CD4-positive, alpha-beta memory T cell (primary cell): ENCODE measurements around the gene SERPINE3. TPM values are rescaled to one million over a fixed set of nuclear protein-coding genes. Genes with fewer than 3 reads are reported as not detected.

Experiments used
- CTCF ChIA-PET: fragments of 350-600 bp; sonication (Branson Sonifier 250); formaldehyde crosslinking; loops from one replicate; lab custom pipeline; 2021; ENCODE audit warnings: inconsistent platforms; ENCODE audit not compliant: partially characterized antibody; lab: Charles Lee
- POLR2A ChIA-PET: fragments of 350-600 bp; sonication (Branson Sonifier 250); formaldehyde crosslinking; loops from one replicate; lab custom pipeline; 2021; ENCODE audit not compliant: partially characterized antibody; lab: Charles Lee
- DNase-seq, 5 donors: peaks; one replicate each; pipeline versions ENCODE4 v3.0.0 to v3.0.0-alpha.2; 2020 to 2022; ENCODE audit warnings: mixed read lengths in 1 of 5
- H3K27ac ChIP-seq: one replicate; pipeline ENCODE4 v1.7.0; 2013; ENCODE audit warnings: low read depth, low read length
- H3K27me3 ChIP-seq: 2 replicates; pipeline ENCODE4 v1.7.0; 2013; ENCODE audit warnings: mild to moderate bottlenecking, low read length, moderate library complexity; ENCODE audit not compliant: insufficient read depth
- H3K36me3 ChIP-seq: 2 replicates; pipeline ENCODE4 v1.7.0; 2013; ENCODE audit warnings: mild to moderate bottlenecking, low read length, moderate library complexity; ENCODE audit not compliant: insufficient read depth
- H3K4me1 ChIP-seq: 2 replicates; pipeline ENCODE4 v1.7.0; 2013; ENCODE audit warnings: mild to moderate bottlenecking, low read length, moderate library complexity; ENCODE audit not compliant: insufficient read depth
- H3K4me3 ChIP-seq, 2 donors: one replicate each; pipeline ENCODE4 v1.7.0; 2013; ENCODE audit warnings: low read length in 2 of 2, mild to moderate bottlenecking in 1 of 2
- H3K9me3 ChIP-seq, 2 donors: one replicate each; pipeline ENCODE4 v1.7.0; 2013; ENCODE audit warnings: low read length in 2 of 2, control low read depth in 1 of 2; ENCODE audit not compliant: control insufficient read depth in 1 of 2
- H3K27ac Mint-ChIP-seq, 7 donors: one replicate each; pipeline ENCODE4 v1.8.0; 2020 to 2021; ENCODE audit warnings: mixed read lengths in 7 of 7, mild to moderate bottlenecking in 6 of 7, inconsistent platforms in 3 of 7, moderate library complexity in 3 of 7
- H3K27me3 Mint-ChIP-seq, 2 donors: one replicate each; pipeline ENCODE4 v1.8.0; 2020 to 2021; ENCODE audit warnings: mixed read lengths in 2 of 2
- H3K36me3 Mint-ChIP-seq, 2 donors: one replicate each; pipeline ENCODE4 v1.8.0; 2020 to 2021; ENCODE audit warnings: mixed read lengths in 2 of 2, inconsistent platforms in 1 of 2, mild to moderate bottlenecking in 1 of 2
- H3K4me1 Mint-ChIP-seq, 4 donors: one replicate each; pipeline ENCODE4 v1.8.0; 2020 to 2021; ENCODE audit warnings: mixed read lengths in 4 of 4, mild to moderate bottlenecking in 1 of 4
- H3K4me3 Mint-ChIP-seq, 8 donors: one replicate each; pipeline ENCODE4 v1.8.0; 2020 to 2021; ENCODE audit warnings: mixed read lengths in 8 of 8, mild to moderate bottlenecking in 7 of 8, moderate library complexity in 6 of 8, inconsistent platforms in 3 of 8
- H3K9me3 Mint-ChIP-seq, 8 donors: one replicate each; pipeline ENCODE4 v1.8.0; 2020 to 2021; ENCODE audit warnings: mixed read lengths in 8 of 8, mild to moderate bottlenecking in 5 of 8, inconsistent platforms in 3 of 8, moderate library complexity in 1 of 8
- intact Hi-C: fragments of 100-400 bp; cut with micrococcal nuclease; formaldehyde crosslinking; loops from one replicate; pipeline ENCODE4 v1.15.1; 2023
- polyA plus RNA-seq, 2 donors: library from polyadenylated mRNA; unstranded; fragments of 300-500 nt; fragmentation: Illumina TruSeq; gene quantifications; one replicate each; pipeline ENCODE4 v1.2.3, GENCODE V29; 2021
- total RNA-seq, 2 experiments: library from RNA; stranded (reverse); gene quantifications; one replicate each; pipeline ENCODE4 v1.2.3, GENCODE V29; 2021

Gene SERPINE3
- total and polyA plus RNA-seq, 4 experiments from 2014 or later, result not detected

DNA sequence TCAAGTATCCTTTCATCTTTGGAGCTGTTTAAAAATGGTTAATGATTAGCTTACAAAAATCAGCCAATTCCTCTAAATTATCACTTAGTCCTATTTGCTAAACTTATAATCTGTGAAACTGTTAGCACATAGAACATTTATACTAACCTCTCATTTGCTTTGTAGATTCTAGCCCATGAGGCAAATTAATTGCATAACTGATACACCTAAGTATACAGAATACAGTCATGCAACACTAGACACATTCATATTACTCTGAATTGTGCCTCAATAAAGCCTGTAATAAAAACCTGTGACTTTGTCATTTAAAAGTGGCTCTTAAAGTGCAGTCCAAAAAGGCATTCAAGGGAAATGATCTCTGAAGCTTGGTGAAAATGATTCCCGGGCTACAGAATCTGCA lies 21.0 kb downstream of the SERPINE3 start:
- intact Hi-C loops, result no loop called here
- POLR2A ChIA-PET, result interaction anchor here (0.6 kb wide), 1 partner anchor 93 kb away, joined by 3 read pairs; the partner anchor contains the start of gene INTS6
- no peak overlapping the region for H3K27ac Mint-ChIP-seq
- no peak for DNase-seq
- H3K27me3 ChIP-seq, result no peaks in the 10 kb centered on the region
- H3K27me3 Mint-ChIP-seq, result no peaks in the 10 kb centered on the region
- H3K4me3 ChIP-seq, result no peak overlapping the region
- H3K4me3 Mint-ChIP-seq, result no peak overlapping the region
- no peaks in the 10 kb centered on the region for H3K9me3 Mint-ChIP-seq
- no peaks in the 10 kb centered on the region for H3K4me1 Mint-ChIP-seq
- peaks cover 18 to 21% of the 10 kb centered on the region in 2 donors for H3K36me3 Mint-ChIP-seq
- H3K4me1 ChIP-seq, result no peaks in the 10 kb centered on the region
- H3K36me3 ChIP-seq, result peaks cover 6% of the 10 kb centered on the region
- CTCF ChIA-PET, result interaction anchor here (1.1 kb wide), 1 partner anchor 14 kb away, joined by 3 read pairs; no protein-coding TSS in a partner anchor
- no peak overlapping the region for H3K27ac ChIP-seq
- no peaks in the 10 kb centered on the region for H3K9me3 ChIP-seq

DNA sequence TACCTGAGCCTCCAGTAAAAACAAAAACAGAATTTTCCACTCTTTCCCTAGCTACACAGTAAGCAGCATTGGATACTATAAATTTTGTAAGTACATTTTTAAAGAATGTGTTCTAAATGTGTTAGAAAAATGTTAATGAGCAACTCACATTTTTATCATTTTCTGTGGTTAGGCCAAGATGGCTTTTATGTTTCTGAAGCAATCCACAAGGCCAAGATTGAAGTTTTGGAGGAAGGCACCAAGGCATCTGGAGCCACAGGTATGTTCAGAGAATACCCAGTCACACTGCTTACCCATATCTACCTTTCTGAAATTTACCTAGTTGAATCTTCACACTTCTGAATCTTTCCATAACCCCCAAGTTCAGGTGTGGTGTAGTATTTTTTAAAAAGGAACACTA lies 21.6 kb downstream of the SERPINE3 start:
- H3K9me3 ChIP-seq, result no peaks in the 10 kb centered on the region
- no peak overlapping the region for H3K27ac Mint-ChIP-seq
- H3K4me3 ChIP-seq, result no peak overlapping the region
- intact Hi-C loops, result no loop called here
- H3K27ac ChIP-seq, result no peak overlapping the region
- no peaks in the 10 kb centered on the region for H3K27me3 Mint-ChIP-seq
- H3K36me3 Mint-ChIP-seq, result peaks cover 19 to 23% of the 10 kb centered on the region in 2 donors
- peaks cover 6% of the 10 kb centered on the region for H3K36me3 ChIP-seq
- no peaks in the 10 kb centered on the region for H3K27me3 ChIP-seq
- no peaks in the 10 kb centered on the region for H3K4me1 Mint-ChIP-seq
- no peaks in the 10 kb centered on the region for H3K9me3 Mint-ChIP-seq
- no peak for DNase-seq
- ChIA-PET POLR2A (no interaction called here), CTCF (no interaction called here)
- no peak overlapping the region for H3K4me3 Mint-ChIP-seq
- no peaks in the 10 kb centered on the region for H3K4me1 ChIP-seq

DNA sequence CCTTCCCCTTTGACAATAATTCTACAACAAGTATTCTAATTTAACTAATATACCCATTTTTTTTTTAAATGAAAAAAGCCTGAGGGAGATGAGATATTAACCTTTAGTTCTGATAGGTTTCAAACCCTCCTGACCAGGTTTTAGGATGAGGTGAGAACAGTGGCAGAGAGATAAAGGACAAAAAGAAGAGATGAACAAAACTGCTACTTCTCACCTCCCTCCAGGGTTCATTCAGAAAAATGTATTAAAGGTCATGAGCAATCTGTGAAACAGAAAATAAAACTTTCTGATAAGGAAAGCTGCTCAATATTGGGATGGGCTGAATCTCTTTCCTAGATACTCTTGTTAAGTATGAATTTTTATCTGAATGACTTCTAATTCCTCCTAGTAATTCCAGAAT lies 24.1 kb downstream of the SERPINE3 start:
- intact Hi-C loops, result no loop called here
- Mint-ChIP-seq H3K4me1 (no peaks in the 10 kb centered on the region), H3K27ac (no peak overlapping the region), H3K4me3 (no peak overlapping the region), H3K9me3 (no peaks in the 10 kb centered on the region), H3K36me3 (peaks cover 35 to 38% of the 10 kb centered on the region in 2 donors), H3K27me3 (no peaks in the 10 kb centered on the region)
- H3K36me3 ChIP-seq, result peaks cover 18% of the 10 kb centered on the region
- no peaks in the 10 kb centered on the region for H3K27me3 ChIP-seq
- DNase-seq, result no peak
- ChIA-PET POLR2A (no interaction called here), CTCF (no interaction called here)
- H3K9me3 ChIP-seq, result no peaks in the 10 kb centered on the region
- no peak overlapping the region for H3K4me3 ChIP-seq
- H3K4me1 ChIP-seq, result no peaks in the 10 kb centered on the region
- no peak overlapping the region for H3K27ac ChIP-seq

DNA sequence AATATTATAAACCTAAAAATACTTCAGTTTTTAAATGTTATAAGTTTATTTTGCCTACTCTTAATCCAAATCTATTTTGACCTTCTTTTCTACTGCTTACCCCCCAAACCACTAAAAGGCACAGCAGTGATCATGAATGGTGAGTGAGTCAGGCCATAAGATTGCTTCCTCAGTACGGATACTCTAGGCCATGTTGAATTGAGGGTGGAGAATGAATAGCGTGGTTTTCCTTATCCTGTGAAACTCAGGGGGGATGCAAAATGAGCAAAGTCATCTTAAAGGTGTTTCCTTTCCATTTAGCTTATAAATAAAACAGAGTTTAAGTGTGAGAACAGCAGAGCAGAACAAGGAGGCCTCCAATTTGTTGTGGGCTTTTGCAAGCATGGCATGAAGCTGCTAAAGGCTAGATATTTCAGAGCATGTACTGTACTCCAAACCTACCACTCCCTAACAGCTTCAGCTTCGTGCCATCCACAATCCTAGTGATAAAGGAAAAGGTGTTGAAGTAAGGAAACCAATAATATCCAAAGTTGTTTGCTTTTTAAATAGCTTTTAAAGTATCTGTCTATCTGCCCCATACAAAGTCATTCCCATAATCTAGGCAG lies 25.0 kb downstream of the SERPINE3 start:
- H3K27ac ChIP-seq, result no peak overlapping the region
- no peaks in the 10 kb centered on the region for H3K9me3 ChIP-seq
- Mint-ChIP-seq H3K36me3 (peaks cover 42 to 45% of the 10 kb centered on the region in 2 donors), H3K27ac (peak overlapping the region in 2 of 7 donors; percentile 17 to 39), H3K4me1 (no peaks in the 10 kb centered on the region), H3K4me3 (no peak overlapping the region), H3K27me3 (no peaks in the 10 kb centered on the region), H3K9me3 (no peaks in the 10 kb centered on the region)
- H3K4me3 ChIP-seq, result no peak overlapping the region
- ChIA-PET CTCF (interaction anchor here (1.1 kb wide), 1 partner anchor 12 kb away, joined by 4 read pairs; no protein-coding TSS in a partner anchor), POLR2A (no interaction called here)
- no peaks in the 10 kb centered on the region for H3K4me1 ChIP-seq
- no peak for DNase-seq
- H3K36me3 ChIP-seq, result peaks cover 27% of the 10 kb centered on the region
- intact Hi-C loops, result loop anchor here (5.0 kb wide), 1 partner anchor 433 kb away; no protein-coding TSS in a partner anchor
- H3K27me3 ChIP-seq, result no peaks in the 10 kb centered on the region

DNA sequence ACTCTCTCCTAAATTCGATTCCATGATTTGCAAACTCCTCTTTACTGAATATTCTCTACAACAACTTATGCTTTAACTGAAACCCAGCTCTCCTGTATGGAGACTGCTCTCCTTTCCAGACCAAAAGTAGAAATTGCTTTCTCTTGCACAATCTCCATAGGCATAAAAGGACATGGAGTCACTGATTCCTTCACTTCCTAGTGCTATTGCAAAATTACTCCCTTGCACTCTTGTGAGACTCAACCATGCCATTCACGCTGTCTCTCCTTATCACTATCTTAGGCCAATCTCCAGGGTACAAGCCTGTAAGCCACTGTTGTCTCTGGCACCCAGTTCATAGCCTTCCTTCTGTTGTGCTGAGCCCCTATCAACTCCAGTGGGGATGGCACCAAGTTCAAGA lies 30.6 kb downstream of the SERPINE3 start:
- no peak overlapping the region for H3K27ac ChIP-seq
- Mint-ChIP-seq H3K27me3 (no peaks in the 10 kb centered on the region), H3K4me1 (no peaks in the 10 kb centered on the region), H3K4me3 (no peak overlapping the region), H3K36me3 (peaks cover 29 to 41% of the 10 kb centered on the region in 2 donors), H3K9me3 (no peaks in the 10 kb centered on the region), H3K27ac (peak overlapping the region in 1 of 7 donors; percentile 12)
- H3K9me3 ChIP-seq, result no peaks in the 10 kb centered on the region
- intact Hi-C loops, result no loop called here
- ChIA-PET POLR2A (no interaction called here), CTCF (interaction anchor here (1.5 kb wide), 1 partner anchor 428 kb away, joined by 3 read pairs; no protein-coding TSS in a partner anchor)
- H3K27me3 ChIP-seq, result no peaks in the 10 kb centered on the region
- DNase-seq, result no peak
- no peaks in the 10 kb centered on the region for H3K4me1 ChIP-seq
- peaks cover 55% of the 10 kb centered on the region for H3K36me3 ChIP-seq
- H3K4me3 ChIP-seq, result no peak overlapping the region

DNA sequence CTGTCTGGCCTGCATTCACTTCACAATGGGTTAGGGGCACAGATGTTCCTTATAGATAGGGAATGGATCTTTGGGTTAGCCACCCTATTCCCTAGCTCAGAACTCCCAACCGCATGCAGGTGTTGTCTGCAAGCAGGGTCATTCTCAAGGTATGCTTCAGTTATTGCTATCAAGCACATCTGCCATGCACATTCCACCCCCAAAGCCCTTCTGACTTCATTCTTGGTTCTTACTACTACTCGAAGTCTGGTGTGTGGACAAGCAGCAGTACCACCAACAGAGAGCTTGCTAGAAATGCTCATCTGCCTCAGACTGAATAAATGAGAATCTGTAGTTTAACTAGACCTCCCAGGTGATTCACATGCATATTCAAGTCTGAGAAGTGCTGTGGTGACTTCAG lies 31.3 kb downstream of the SERPINE3 start:
- Mint-ChIP-seq H3K4me1 (no peaks in the 10 kb centered on the region), H3K27ac (peak overlapping the region in 1 of 7 donors; percentile 64), H3K27me3 (no peaks in the 10 kb centered on the region), H3K4me3 (no peak overlapping the region), H3K9me3 (no peaks in the 10 kb centered on the region), H3K36me3 (peaks cover 29 to 44% of the 10 kb centered on the region in 2 donors)
- CTCF ChIA-PET, result interaction anchor here (1.5 kb wide), 1 partner anchor 427 kb away, joined by 3 read pairs; no protein-coding TSS in a partner anchor
- Histone ChIP-seq H3K9me3 (no peaks in the 10 kb centered on the region), H3K4me1 (no peaks in the 10 kb centered on the region), H3K27me3 (no peaks in the 10 kb centered on the region), H3K27ac (no peak overlapping the region), H3K4me3 (no peak overlapping the region), H3K36me3 (peaks cover 62% of the 10 kb centered on the region)
- POLR2A ChIA-PET, result no interaction called here
- intact Hi-C loops, result no loop called here
- no peak for DNase-seq

DNA sequence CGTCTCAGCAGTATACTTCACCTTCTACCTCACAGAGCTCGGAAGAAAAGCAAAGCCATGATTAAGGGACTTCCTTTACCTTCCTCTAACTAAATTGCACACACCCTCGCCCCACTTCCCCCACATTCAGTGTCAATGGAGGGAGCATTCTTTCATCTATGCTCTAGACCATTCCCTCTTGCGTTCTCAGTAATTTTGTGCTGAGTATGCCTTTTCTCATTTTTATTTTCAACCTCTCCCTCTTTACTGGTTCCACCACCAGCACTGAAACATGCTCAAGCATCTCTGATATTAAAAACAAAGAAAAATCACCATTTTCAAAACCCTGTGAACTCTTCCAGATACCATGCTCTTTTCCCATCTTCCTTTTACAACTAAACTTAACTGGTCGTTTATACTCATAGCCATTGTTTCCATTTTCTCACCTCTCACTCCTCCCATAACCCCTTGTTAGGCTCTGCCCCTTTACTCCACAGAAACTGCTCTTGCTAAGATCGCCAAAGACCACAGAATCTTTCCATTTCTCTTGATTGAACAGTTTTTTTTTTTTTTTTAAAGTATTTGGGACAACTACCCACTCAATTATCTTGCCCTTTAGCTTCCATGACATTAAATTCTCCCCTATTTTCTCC lies 32.4 kb downstream of the SERPINE3 start:
- CTCF ChIA-PET, result no interaction called here
- H3K36me3 ChIP-seq, result peaks cover 61% of the 10 kb centered on the region

More for the DNA sequence above, 32.4 kb downstream of the SERPINE3 start:
- Mint-ChIP-seq H3K36me3 (peaks cover 24 to 45% of the 10 kb centered on the region in 2 donors), H3K4me3 (no peak overlapping the region), H3K27me3 (no peaks in the 10 kb centered on the region), H3K9me3 (no peaks in the 10 kb centered on the region), H3K4me1 (no peaks in the 10 kb centered on the region), H3K27ac (no peak overlapping the region)
- no peaks in the 10 kb centered on the region for H3K27me3 ChIP-seq
- H3K4me3 ChIP-seq, result no peak overlapping the region
- POLR2A ChIA-PET, result no interaction called here
- H3K4me1 ChIP-seq, result no peaks in the 10 kb centered on the region
- H3K9me3 ChIP-seq, result no peaks in the 10 kb centered on the region
- no peak for DNase-seq
- no peak overlapping the region for H3K27ac ChIP-seq
- intact Hi-C loops, result no loop called here
